ENCODE data around the gene OR2T1.
"Not testable (repeated sequence)": the region's sequence is repeated elsewhere in the genome, so short reads cannot be mapped to it uniquely, and the experiment has no call there.

Gene OR2T1

GRCh38 chr1:248436303-248436702, 33.5 kb downstream of the OR2T1 start:
- not testable (repeated sequence) for DNase-seq (ENCODE audit: low spot score)

GRCh38 chr1:248438668-248439067, 35.8 kb downstream of the OR2T1 start:
- not testable (repeated sequence) for DNase-seq (ENCODE audit: low spot score)

- not testable (repeated sequence) for DNase-seq (ENCODE audit: low spot score)
Measured at GRCh38 chr1:248439283-248439682, 36.4 kb downstream of the OR2T1 start.

DNA sequence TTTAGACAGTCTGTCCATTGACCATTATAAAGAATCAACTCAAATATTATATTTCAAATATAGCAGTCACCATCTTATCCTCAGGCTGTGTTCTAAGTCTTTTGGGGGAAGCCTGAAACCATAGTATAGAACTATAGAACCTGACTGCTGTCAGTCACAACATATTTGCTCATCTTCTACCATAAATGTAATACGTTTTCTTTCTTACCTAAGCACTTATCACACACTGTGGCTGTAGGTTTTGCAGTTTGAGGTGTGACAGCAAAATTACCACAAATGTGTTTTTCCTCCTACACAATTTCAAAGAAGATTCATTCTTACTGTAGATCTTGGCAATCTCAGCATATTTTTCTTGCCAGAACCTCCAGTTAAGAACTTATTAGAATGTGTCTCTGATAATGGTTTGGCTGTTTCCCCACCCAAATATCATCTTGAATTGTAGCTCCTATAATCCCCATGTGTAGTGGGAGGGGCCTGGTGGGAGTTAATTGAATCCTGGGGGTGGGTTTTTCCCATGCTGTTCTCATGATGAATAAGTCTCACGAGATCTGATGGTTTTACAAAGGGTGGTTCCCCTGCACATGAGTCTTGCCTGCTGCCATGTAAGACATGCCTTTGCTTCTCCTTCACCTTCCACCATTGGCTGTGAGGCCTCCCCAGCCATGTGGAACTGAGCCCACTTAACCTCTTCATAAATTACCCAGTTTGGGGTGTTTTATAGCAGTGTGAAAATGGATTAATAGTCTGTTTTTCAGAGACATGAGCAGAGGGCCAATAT, 39.8 kb downstream of the OR2T1 start:
- not testable (repeated sequence) for DNase-seq (ENCODE audit: low spot score)

DNA sequence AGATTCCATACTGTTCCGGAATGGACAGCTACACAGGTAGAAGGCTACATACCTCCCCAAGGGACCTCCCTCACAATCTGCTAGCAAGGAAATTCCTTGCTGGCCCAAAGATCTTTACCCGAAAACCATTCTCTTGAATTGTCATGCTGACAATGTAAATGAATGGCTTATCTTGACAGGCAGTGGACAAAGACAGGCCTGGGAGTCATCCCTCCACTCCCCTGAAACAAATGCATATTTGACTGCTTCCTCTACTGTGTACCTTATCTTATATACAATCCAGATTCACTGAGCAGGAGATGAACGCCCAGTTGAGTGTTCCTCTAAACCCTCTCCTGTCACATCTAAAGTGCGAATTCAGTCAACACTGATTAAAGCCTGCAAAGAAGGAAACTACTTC, 41.8 kb downstream of the OR2T1 start:
- not testable (repeated sequence) for DNase-seq (ENCODE audit: low spot score)

- not testable (repeated sequence) for DNase-seq (ENCODE audit: low spot score)
Measured at GRCh38 chr1:248445399-248445798, 42.6 kb downstream of the OR2T1 start, which contains the start of gene OR2T2. Gene OR2T2 (plus strand): TSS chr1:248445637. CDS start chr1:248452798, 7,161 bp downstream.

- DNase-seq (ENCODE audit: low spot score): not testable (repeated sequence)
Measured at GRCh38 chr1:248448409-248449074, 45.7 kb downstream of the OR2T1 start.

GRCh38 chr1:248449821-248450465, 47.1 kb downstream of the OR2T1 start:
- DNase-seq (ENCODE audit: low spot score): not testable (repeated sequence)

DNA sequence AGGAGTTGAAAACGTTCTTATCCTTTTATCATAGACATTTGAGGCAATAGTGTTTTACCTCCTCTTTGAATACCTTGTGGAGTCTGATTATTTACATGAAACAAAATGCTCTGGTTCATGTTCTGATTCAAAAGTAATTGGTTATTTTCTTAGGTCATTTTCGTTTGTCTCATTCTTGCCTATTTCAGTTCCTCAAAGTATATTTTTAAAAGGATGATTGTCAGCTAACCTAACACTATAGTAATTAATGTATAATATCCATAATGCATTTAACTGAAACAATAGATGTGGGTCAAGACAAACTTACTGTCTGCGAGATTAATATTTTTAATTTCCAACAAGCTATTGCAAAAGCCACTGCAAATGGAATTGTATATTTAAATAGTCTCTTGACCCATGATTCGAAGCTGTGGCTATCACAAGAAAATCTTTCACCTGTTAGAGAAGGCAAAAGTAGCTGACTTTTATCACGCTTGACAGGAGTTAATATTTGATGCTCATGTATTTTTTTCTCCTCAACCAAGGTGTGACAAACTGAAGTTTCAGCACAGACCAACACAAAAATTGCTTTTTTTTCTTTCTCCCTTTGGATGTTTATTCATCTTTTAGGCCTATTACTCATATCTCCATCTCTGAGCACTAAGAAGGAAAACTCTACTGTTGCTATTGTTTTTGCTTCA, 47.8 kb downstream of the OR2T1 start:
- not testable (repeated sequence) for DNase-seq (ENCODE audit: low spot score)

- not testable (repeated sequence) for DNase-seq (ENCODE audit: low spot score)
Measured at GRCh38 chr1:248453619-248454018, 50.8 kb downstream of the OR2T1 start.

- not testable (repeated sequence) for DNase-seq (ENCODE audit: low spot score)
Measured at GRCh38 chr1:248455045-248455444, 52.2 kb downstream of the OR2T1 start.

DNA sequence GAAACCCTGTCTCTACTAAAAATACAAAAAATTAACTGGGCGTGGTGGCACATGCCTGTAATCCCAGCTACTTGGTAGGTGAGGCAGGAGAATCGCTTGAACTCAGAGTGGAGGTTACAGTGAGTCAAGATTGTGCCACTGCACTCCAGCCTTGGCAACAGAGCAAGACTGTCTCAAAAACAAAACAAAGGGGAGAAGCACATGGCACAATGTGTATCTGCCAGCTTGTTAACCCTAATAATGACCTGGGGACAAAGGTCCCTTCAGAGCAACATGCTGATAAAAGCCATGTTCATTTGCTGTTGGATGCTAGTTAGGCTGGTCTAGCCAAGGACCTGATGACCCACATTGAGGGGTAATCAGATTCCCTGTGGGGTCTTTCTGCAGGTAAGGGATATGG, 53.8 kb downstream of the OR2T1 start:
- DNase-seq (ENCODE audit: low spot score): not testable (repeated sequence)
